Right atrium auricular region (tissue), 2 donors: Measurements from ENCODE around the gene USH2A. TPM values are rescaled to one million over a fixed set of nuclear protein-coding genes. Genes with fewer than 3 reads are reported as not detected.

Experiments used
- DNase-seq: peaks from one replicate; pipeline ENCODE4 v3.0.0-alpha.2; 2019; ENCODE audit warnings: low spot score
- H3K27ac ChIP-seq, 2 donors: fragments of 200-600 bp; sonication (generic); 1 replicate in 1 of 2; 2 replicates in 1 of 2; pipeline ENCODE4 v1.5.1; 2016 to 2019
- H3K27me3 ChIP-seq, 2 donors: fragments of 200-600 bp; sonication (generic); one replicate each; pipeline versions ENCODE4 v1.5.1 to v1.6.0; 2017 to 2019
- H3K36me3 ChIP-seq: fragments of 200-600 bp; sonication (generic); one replicate; pipeline ENCODE4 v1.5.1; 2016
- H3K4me1 ChIP-seq, 2 donors: fragments of 200-600 bp; sonication (generic); one replicate each; pipeline versions ENCODE4 v1.5.1 to v1.6.0; 2017 to 2019
- H3K4me3 ChIP-seq, 2 donors: fragments of 200-600 bp; sonication (generic); 1 replicate in 1 of 2; 2 replicates in 1 of 2; pipeline ENCODE4 v1.5.1; 2017 to 2019; ENCODE audit warnings: mild to moderate bottlenecking in 1 of 2, moderate library complexity in 1 of 2
- H3K9me3 ChIP-seq, 2 donors: fragments of 200-600 bp; sonication (generic); one replicate each; pipeline ENCODE4 v1.5.1; 2019
- total RNA-seq, 2 donors: library from RNA; depleted of rRNA; stranded (reverse); fragments of >200 nt; gene quantifications; one replicate each; pipeline ENCODE4 v1.1.0, GENCODE V29; 2016
- TF ChIP-seq, protein P1 (sequence below), 2 donors: fragments of 200-600 bp; sonication (generic); IDR thresholded peaks; one replicate each; pipeline ENCODE4 v1.5.1; 2019; ENCODE audit warnings: antibody characterized with exemption in 2 of 2

USH2A gene
- total RNA-seq, 2 donors from 2014 or later: 2.4 to 5.6 TPM

DNA sequence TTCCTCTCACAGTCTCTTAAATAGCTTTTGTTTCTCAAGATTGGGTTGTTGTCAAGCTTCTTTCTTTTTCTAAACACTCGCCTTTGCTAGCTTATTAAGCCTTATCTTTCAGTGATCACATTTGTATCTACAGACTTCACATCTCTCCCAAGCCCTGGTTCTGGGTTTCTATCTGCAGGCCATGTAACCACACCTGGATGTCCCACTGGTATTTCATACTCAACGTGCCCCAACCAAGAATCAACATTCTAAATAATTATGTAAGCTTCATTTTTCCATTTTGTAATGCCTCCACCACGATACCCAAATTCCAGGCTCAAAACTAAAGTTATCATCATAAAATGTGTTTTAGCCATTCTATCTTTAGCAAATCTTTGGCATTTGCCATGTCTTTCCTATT is 372.2 kb downstream of the USH2A start:
- Histone ChIP-seq H3K9me3 (no peaks in the 10 kb centered on the region), H3K4me3 (no peak overlapping the region), H3K27me3 (no peaks in the 10 kb centered on the region), H3K36me3 (no peaks in the 10 kb centered on the region), H3K4me1 (no peaks in the 10 kb centered on the region), H3K27ac (no peak overlapping the region)
- no peak for DNase-seq
- TF ChIP-seq, protein P1, sequence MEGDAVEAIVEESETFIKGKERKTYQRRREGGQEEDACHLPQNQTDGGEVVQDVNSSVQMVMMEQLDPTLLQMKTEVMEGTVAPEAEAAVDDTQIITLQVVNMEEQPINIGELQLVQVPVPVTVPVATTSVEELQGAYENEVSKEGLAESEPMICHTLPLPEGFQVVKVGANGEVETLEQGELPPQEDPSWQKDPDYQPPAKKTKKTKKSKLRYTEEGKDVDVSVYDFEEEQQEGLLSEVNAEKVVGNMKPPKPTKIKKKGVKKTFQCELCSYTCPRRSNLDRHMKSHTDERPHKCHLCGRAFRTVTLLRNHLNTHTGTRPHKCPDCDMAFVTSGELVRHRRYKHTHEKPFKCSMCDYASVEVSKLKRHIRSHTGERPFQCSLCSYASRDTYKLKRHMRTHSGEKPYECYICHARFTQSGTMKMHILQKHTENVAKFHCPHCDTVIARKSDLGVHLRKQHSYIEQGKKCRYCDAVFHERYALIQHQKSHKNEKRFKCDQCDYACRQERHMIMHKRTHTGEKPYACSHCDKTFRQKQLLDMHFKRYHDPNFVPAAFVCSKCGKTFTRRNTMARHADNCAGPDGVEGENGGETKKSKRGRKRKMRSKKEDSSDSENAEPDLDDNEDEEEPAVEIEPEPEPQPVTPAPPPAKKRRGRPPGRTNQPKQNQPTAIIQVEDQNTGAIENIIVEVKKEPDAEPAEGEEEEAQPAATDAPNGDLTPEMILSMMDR (IDR thresholded peaks at IDR 0.05): no peak

- Histone ChIP-seq H3K27ac (no peak overlapping the region), H3K36me3 (no peaks in the 10 kb centered on the region), H3K4me1 (no peaks in the 10 kb centered on the region), H3K4me3 (no peak overlapping the region), H3K27me3 (no peaks in the 10 kb centered on the region), H3K9me3 (no peaks in the 10 kb centered on the region)
- TF ChIP-seq, protein P1 (IDR thresholded peaks at IDR 0.05): no peak
- DNase-seq: no peak
These were observed 373.4 kb downstream of the USH2A start for GRCh38 chr1:216049741-216050430.

GRCh38 chr1:216047811-216048572 is 375.3 kb downstream of the USH2A start:
- H3K27me3 ChIP-seq: no peaks in the 10 kb centered on the region
- no peaks in the 10 kb centered on the region for H3K9me3 ChIP-seq
- H3K4me3 ChIP-seq: no peak overlapping the region
- H3K36me3 ChIP-seq: no peaks in the 10 kb centered on the region
- no peaks in the 10 kb centered on the region for H3K4me1 ChIP-seq
- TF ChIP-seq, protein P1 (IDR thresholded peaks at IDR 0.05): no peak
- no peak for DNase-seq
- H3K27ac ChIP-seq: no peak overlapping the region

DNA sequence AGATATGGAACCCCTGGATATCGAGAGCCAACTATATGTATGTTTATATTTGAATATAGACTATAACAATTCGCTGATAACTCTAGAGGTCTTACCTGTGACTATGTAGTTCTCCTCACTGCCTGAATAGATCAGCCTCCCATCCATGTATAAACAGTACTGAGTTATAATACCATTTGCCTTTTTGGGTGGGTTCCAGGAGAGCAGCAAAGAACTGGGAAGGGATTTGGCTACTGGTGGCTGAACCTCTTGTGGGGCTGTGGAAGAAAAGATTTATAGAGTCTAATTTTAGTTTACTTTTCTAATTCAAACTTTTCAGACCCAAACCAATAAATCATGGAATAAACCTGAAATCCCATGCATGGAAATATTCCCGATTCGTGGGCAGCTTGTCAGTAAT is 376.9 kb downstream of the USH2A start:
- TF ChIP-seq, protein P1 (IDR thresholded peaks at IDR 0.05): no peak
- H3K4me3 ChIP-seq: no peak overlapping the region
- no peaks in the 10 kb centered on the region for H3K36me3 ChIP-seq
- DNase-seq: no peak
- no peaks in the 10 kb centered on the region for H3K27me3 ChIP-seq
- H3K9me3 ChIP-seq: no peaks in the 10 kb centered on the region
- no peak overlapping the region for H3K27ac ChIP-seq
- H3K4me1 ChIP-seq: no peaks in the 10 kb centered on the region

DNA sequence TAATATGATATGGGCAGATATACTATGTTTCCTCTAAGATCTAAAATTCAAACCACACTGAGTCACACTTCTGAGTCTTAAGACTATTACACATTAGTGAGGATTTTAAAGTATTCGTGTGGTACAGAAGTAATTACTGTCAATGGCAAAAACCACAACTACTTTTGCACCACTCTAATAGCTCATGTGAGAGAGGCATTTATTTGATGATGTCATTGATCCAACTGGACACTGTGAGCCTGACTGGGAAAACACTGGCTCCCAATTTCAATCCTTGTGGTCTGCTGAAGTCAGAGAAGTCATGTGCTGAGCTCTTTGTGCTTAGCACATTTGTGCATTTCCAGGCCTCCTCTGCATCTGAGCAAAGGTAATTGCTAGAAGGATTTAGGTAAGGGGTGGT is 377.8 kb downstream of the USH2A start:
- Histone ChIP-seq H3K36me3 (no peaks in the 10 kb centered on the region), H3K4me3 (no peak overlapping the region), H3K9me3 (no peaks in the 10 kb centered on the region), H3K27ac (no peak overlapping the region), H3K27me3 (no peaks in the 10 kb centered on the region), H3K4me1 (no peaks in the 10 kb centered on the region)
- no peak for DNase-seq
- TF ChIP-seq, protein P1 (IDR thresholded peaks at IDR 0.05): no peak
